Measurements from ENCODE around the gene SLC35G3.
"Not testable (repeated sequence)": the region's sequence is repeated elsewhere in the genome, so short reads cannot be mapped to it uniquely, and the experiment has no call there.

SLC35G3 gene

DNA sequence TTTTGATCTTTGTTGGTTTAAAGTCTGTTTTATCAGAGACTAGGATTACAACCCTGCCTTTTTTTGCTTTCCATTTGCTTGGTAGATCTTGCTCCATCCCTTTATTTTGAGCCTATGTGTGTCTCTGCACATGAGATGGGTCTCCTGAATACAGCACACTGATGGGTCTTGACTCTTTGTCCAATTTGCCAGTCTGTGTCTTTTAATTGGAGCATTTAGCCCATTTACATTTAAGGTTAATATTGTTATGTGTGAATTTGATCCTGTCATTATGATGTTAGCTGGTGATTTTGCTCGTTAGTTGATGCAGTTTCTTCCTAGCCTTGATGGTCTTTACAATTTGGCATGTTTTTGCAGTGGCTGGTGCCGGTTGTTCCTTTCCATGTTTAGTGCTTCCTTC is 8.4 kb upstream of the SLC35G3 start:
- DNase-seq, result not testable (repeated sequence)

DNA sequence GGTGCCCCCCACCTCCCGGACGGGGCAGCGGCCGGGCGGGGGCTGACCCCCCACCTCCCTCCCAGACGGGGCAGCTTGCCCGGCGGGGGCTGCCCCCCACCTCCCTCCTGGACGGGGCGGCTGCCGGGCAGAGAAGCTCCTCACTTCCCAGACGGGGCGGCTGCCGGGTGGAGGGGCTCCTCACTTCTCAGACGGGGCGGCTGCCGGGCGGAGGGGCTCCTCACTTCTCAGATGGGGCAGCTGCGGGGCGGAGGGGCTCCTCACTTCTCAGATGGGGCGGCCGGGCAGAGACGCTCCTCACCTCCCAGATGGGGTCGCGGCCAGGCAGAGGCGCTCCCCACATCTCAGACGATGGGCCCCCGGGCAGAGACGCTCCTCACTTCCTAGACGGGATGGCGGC is 869 bp upstream of the SLC35G3 start:
- not testable (repeated sequence) for DNase-seq

DNA sequence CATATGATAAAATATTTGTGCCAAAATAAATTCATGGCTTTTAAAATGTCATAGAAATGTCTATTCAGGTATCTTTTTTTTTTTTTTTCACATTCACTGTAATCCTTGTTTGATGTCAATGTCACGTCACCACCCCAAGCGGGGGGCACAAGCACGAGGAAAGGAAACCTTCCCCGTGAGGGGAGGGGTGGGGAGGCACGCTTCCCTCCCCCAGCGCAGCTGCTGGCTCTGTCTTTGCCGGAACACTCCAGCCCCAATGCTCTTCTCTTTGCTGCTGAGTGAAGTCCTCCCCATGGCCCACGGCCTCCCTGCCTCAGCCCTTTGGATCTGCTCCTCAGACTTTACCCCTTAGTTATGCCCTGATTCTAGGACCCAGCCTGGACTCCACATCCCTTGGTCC is 1.5 kb downstream of the SLC35G3 start:
- DNase-seq, result no peak

DNA sequence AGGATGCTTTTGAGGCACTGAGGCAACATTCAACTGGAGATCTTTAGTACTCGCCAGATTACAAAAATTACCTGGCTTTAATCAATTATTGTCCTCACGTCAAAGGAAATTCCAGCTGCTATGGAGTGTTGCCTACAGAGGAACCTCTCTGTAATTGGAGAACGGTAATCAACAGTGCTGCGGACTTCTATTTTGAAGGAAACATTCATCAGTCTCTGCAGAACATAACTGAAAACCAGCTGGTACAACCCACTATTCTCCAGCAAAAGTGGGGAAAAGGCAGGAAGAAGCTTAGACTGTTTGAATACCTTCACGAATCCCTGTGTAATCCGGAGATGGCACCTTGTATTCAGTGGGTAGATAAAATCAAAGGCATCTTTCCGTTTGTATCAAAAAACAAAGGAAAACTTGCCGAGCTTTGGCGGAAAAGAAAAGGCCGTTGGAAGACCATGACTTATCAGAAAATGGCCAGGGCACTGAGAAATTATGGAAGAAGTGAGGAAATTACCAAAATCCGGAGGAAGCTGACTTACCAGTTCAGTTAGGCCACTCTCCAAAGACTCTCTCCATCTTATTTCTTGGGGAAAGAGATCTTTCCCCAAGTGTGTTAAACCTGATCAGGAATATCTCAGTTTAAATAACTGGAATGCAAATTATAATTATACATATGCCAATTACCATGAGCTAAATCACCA is 3.0 kb downstream of the SLC35G3 start:
- DNase-seq, result no peak

DNA sequence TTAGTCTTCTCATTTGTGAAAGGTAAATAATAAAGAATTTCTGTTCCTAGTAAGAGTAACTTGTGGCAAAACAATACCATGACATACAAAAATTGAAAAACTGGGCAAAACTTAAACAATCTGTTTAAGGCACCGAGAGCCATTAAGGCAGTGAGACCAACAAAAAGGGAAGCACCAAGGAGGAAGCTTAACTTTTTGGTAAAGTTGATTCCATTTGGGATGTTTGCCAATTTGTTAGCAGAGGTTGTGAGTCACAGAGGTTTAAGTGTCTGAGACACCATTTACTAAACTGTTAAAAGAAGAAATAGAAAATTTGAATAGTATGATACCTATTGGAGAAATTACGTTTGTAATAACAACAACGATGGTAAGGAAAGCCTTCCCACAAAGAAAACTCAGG is 4.9 kb downstream of the SLC35G3 start:
- no peak for DNase-seq

DNA sequence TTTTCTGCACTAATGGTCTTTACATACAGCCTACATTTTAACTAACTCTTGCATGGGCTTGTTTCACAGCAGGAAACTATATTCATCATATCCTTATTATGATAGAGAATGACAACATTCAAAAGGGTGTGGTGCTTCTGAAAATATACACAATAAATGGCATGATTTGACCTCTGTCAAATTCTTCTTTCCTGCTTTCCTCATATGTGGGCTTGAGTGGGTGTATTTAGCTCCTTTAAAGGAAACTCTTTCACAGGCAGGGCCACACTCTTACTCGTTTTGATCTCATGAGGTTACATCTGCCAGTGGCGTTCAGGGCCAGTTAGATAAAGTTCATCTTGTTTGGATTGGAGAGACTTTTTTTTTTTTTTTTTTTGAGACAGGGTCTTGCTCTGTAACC is 6.1 kb downstream of the SLC35G3 start:
- no peak for DNase-seq

DNA sequence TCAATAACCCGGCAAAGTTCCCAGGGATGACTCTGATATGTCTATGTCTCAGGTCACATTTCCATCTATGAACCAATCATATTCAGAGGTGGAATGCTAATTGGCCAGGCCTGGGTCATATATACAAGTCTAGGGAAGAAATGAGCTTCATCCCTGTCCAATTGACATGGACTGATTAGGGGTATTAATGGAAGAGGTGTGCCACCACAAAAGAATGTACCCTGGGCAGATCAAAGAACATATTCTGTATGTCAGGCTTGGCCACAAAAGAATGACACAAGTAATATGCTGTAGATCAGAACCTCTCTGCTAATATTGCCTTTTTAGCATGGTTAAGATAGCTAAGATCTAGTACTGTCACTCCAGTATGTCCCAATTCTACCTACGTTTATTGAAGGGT is 6.7 kb downstream of the SLC35G3 start:
- no peak for DNase-seq

DNA sequence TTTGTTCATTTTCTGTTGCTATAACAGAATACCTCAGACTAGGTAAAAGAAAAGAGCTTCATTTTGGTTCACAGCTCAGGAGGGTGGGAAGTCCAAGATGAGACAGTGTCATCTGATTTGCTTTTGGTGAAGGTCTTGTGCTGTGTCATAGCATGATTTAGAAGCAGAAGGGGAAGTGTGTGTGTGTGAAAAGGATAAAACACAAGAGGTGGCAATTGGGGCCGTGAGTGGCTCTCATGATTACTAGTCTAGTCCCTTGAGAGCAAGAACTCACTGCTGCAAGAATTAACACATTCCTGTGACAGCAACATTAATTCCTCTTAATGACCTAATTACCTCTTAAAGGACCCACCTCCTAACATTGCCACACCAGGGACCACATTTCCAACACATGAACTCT is 8.3 kb downstream of the SLC35G3 start:
- no peak for DNase-seq

DNA sequence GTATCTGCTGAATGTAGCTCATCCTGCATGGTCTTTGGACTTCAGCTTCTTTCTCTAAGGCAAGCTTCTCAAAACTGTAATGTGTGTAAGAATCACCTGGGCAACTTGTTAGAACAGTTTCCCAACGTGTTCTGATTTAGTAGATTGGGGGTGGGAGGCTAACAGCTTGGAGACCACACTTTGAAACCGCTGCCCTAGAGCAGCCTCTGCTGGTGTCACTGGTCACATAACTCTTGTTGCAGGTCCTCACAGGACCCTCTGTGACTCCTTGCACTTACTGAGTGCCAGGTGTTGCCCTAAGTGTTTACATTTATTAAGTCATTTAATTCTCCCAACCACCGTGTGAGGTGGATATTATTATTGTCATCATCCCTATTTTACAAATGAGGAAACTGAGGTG is 9.9 kb downstream of the SLC35G3 start:
- DNase-seq, result no peak

DNA sequence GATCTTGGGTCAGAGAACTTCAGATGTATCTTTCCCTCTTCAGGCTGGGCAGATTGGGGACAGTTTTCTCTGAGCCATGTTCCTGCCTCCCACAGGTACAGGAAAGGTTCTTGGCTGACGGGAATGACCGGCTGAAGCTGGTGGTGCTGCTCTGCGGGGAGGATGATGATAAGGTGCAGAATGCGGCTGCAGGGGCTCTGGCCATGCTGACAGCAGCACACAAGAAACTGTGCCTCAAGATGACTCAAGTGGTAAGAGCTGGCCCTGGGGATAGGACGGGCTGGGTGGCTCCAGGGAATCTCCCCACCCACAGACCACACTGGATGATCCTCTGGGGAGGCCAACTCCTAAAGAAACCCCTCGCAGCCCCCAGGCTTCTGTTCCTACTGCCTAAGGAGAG is 10.9 kb downstream of the SLC35G3 start:
- DNase-seq, result no peak

DNA sequence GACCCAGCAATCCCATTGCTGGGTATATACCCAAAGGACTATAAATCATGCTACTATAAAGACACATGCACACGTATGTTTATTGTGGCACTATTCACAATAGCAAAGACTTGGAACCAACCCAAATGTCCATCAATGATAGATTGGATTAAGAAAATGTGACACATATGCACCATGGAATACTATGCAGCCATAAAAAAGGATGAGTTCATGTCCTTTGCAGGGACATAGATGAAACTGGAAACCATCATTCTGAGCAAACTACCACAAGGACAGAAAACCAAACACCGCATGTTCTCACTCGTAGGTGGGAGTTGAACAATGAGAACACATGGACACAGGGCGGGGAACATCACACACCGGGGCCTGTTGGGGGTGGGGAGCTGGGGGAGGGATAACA is 14.8 kb downstream of the SLC35G3 start:
- not testable (repeated sequence) for DNase-seq

DNA sequence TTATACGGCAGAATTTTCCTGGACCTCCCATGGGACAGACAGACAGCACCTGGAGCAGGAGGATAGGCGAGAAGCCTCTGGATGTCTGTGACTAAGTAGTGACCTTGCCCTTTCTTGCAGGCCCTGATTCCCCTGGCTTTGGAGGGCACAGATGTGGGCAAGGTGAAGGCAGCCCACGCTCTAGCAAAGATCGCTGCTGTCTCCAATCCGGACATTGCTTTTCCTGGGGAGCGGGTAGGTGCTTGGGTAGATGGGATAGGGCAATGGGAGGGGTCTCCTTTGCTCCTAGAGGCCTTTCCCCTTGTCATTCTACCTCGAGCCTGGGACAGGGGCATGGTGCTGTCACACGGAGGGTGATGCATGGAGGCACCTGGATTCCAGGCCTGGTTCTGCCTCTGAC is 17.3 kb downstream of the SLC35G3 start:
- no peak for DNase-seq

DNA sequence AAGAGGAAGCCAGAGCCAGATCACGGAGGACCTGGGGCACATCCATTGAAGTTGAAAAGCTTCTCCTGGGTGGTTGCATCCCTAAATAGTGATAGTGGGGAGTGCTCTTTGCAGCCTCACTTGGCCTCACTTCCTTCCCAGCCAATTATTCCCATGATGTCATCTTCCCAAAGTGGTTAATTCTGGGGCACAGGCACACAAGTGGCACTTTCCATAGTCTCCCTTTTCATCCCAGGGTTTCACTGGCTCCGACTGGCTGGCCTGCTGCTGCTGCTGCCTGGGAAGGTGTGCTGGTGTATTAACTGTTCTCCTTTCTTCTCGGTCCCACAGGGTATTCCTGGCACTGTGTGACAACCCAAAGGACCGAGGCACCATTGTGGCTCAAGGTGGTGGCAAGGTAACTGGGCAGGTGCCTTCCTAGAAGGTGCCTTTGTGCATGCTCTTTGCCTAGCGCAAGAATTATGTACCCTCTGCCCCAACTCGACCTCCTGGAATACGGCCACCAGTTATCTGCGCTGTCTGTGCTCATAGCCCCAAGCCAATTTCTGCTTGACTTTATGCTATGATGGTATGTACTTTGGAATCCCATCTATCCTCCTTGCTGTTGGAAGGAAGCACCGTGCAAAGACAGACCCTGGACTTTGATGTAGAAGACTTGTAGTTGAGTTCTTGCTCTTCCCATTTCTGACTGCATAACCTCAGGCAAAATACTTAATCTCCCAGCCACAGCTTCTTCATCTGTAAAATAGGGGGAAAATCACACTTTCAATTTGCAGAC is 18.4 kb downstream of the SLC35G3 start:
- no peak for DNase-seq

DNA sequence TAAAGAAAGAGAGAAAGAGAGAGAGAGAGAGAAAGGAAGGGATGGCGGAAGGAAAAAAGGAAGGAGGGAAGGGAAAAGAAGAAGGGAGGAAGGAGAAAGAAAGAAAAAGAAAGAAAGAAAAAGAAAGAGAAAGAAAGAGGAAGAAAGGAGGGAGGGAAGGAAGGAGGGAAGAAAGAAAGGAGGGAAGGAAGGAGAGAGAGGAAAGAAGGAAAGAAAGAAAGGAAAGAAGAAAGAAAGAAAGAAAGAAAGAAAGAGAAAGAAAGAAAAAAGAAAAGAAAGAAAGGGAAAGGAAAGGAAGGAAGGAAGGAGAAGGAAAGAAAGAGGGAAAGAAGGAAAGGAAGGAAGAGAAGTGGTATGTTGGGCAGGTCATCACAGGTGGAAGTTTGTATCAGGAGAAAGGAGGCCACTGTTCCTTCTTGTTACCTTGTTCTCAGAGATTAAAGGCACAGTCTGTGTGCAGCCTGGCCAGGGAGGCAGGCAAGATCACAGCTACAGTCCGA is 19.3 kb downstream of the SLC35G3 start:
- no peak for DNase-seq

DNA sequence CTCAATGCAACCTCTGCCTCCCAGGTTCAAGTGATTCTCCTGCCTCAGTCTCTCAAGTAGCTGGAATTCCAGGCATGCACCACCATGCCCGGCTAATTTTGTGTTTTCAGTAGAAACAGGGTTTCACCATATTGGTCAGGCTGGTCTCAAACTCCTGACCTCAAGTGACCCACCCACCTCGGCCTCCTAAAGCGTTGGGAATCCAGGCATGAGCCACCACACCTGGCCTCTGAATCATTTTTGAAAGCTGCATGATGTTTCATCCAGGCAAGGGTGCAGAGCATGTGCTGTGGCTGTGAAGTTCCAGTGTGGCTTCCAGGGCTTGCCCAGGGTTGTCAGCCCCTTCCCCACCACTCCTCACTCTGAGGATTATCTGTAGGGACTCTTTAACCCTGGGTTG is 21.9 kb downstream of the SLC35G3 start:
- not testable (repeated sequence) for DNase-seq

DNA sequence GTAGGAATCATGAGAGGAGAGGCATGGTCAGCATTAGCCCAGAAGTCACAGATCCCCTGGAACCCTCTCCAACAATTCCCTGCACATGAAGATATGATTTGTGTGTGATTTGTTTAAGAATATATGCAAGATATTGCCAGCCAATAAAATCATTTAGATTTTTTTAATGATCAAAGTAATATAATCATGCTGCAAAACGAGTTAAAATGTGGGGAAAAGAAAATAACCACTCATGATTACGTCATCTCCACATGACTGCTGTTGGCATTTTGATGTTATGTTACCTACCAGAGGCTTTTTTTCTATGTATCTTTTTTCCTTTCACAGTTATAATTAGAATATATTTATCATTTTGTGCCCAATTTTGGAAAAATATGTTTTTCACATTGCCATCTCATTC is 22.4 kb downstream of the SLC35G3 start:
- DNase-seq, result no peak

DNA sequence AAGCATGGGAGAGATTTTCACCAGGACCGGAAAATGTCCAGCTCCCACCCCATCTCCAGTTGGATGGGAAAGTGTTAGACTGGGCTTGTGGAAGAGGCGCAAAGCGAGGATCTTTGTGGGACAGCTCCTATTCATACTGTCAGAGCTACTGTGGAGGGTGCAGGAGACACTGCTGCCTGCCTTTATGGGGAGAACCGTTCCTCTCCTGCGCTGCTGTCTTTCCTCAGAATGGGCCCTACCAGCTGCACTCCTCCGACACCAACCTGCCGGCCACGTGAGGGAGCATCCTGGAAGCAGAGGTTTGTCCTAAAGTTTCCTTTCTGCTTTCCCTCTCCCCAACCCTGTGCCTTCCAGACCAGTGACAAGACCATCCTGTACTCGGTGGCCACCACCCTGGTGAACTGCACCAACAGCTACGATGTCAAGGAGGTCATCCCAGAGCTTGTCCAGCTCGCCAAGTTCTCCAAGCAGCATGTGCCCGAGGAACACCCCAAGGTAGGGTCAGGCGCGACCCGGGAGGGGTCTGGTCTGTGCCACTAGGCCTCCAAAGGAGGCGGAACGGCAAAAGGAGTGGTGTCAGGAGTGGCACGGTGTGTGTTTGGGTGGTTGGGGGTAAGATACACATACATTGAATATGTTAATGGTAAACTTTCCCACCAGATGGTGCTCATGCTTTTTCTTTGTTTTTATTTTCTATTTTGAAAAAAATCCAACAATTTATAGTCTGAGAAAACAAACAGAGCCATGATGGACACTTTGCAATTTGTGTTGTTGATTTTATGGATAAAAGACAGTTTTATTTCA is 23.0 kb downstream of the SLC35G3 start:
- DNase-seq, result peak; percentile 22

DNA sequence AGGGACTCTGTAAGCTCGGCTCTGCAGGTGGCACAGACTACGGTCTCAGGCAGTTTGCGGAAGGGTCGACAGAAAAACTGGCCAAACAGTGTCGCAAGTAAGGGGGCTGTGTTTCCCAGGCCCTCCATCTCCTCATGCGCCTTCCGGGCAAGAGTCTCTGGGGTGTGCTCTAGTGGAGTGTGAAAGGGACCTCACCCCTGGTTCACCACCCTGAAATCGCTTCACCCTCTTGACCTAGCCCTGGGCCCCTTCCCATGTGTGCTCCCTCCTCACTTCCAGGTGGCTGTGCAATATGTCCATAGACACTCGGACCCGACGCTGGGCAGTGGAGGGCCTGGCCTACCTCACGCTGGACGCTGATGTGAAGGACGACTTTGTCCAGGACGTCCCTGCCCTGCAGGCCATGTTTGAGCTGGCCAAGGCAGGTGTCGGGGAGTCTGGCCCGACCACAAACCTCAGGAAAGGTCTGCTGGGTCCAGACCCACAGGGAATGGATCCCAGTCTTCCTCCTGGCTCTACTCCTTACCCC is 24.3 kb downstream of the SLC35G3 start:
- no peak for DNase-seq

DNA sequence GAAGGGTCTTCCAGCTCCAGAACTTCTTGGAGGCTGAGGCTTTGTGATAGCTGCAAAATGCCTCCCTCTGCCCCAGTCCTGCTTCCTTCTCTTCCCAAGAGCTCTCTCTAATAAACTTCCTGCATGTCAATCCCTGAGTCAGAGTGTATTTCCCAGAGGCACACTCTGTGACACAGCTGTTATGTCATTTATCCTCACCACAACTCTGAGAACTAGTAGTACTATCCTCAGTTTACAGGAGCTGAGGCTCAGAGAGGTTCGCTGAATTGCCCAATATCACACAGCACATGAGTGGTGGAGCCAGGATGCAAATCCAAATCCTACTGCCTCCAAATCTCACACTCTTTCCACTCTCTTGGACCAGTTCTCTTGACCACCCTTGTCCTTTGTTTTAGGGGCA is 26.5 kb downstream of the SLC35G3 start:
- DNase-seq, result no peak

DNA sequence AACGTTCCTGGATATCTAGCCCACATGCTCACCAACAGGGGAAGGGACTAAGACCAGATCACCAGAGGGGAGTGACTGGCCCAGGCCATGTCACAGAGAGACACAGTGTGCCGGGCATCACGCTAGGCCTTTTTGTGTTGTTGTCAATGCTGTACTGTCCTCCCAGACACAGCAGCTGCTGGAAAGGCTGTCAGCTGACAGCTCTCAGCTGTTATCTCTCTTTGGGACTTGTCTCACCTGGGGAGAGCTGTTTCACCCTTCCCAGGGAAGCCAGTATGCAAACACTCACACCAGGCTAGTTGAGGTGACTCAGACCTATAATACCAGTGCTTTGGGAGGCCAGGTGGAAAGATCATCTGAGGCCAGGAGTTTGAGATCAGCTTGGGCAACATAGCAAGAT is 27.1 kb downstream of the SLC35G3 start:
- DNase-seq, result no peak

DNA sequence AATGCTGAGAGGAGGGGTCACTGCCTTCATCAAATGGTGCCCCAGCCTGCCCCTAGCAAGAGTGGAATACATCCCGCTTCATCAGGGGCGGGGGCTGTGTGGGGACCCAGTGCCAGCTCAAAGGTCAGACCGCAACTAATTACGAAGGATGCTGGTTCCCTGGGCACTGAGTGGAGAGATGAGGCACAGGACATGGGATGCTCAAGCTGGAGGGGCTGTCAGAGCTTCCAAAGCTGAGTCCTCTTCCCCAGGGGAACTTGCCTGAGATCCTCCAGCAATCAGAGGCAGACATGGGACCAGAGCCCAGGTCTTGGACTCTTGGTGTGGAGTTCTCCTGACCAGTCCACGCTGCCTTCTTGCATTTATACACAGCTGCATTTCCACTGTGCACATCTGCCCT is 27.7 kb downstream of the SLC35G3 start:
- DNase-seq, result no peak

DNA sequence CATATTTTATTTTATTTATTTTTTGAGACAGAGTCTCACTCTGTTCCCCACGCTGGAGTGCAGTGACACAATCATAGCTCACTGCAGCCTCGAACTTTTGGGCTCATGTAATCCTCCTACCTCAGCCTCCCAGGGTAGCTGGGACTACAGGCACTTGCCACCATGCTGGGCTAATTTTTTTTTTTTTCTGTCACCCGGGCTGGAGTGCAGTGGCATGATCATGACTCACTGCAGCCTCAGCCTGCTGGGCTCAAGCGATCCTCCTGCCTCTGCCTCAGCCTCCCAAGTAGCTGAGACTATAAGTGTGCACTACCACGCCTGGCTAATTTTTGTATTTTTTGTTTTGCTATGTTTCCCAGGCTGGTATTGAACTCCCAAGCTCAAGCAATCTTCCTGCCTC is 29.5 kb downstream of the SLC35G3 start:
- DNase-seq, result no peak

DNA sequence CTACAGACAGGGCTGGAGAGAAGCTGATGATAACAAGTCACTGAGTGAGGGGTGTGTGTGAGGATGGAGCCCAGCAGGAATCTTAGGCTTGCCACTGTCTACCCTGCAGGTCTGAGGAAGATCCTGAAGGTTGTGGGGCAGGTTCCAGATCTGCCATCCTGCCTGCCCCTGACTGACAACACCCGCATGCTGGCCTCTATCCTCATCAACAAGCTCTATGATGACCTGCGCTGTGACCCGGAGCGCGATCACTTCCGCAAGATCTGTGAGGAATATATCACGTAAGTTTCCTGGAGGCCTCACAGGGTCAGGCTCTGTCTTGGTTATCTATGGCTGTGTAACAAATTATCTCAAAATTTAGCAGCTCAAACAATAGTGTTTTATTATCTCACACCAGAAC is 30.3 kb downstream of the SLC35G3 start:
- DNase-seq, result no peak

Data from activated naive CD4-positive, alpha-beta T cell treated with Interleukin-2 at 50 U/mL for 16 hours (primary cell).